Activated CD4-positive, CD25-positive, alpha-beta regulatory T cell treated with anti-CD3 and anti-CD28 coated beads, Interleukin-2, amount 50 U/mL, for 16 hours (primary cell): ENCODE measurements around the gene CHIA.

Source experiments
- DNase-seq: peaks from one replicate; pipeline ENCODE4 v3.0.0-alpha.2; 2020; ENCODE audit warnings: low read depth, low spot score

CHIA gene

GRCh38 chr1:111290630-111291029 is at the start of gene CHIA:
Gene CHIA (plus strand): TSS chr1:111290851. CDS start chr1:111310468, 19,617 bp downstream.
- DNase-seq, result no peak

- DNase-seq, result no peak
Observed at GRCh38 chr1:111241797-111242196, 48.9 kb upstream of the CHIA start.

GRCh38 chr1:111242805-111243523 is 47.7 kb upstream of the CHIA start:
- DNase-seq, result no peak

DNA sequence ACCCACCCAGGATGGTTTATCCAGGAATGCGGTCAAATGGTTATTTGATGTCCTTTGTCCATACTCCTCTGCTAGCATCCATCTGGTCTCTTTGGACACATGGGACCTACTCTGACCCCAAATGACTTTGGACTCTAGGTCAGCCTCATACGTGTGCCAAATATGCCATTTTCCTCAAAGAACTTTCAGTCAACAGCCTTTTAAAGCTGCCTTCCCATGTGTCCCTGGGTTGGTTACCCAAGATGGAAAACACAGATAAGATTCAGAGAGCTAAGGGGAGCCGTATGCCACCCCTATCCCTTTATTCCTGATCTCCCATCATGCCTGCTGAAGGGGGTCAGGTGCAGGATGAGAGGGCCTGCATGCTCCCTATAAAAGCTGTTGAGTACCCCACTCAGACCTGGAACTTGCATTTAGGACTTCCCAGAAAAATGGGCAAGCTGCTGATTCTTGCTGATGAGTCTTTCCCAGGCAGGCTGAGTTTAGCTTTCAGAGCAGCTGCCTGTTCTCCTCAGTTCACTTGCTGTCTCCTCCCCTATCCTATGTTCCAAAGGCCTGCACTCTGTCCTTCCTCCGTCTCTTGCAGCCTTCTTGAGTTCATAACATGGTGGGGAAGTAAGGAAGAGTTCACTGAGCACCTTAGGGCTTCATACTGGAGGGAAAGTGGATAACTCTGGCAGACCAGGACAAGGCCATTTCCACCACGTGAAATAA is 43.4 kb upstream of the CHIA start:
- DNase-seq, result no peak

- DNase-seq, result no peak
Observed at GRCh38 chr1:111249960-111250359, 40.7 kb upstream of the CHIA start.

DNA sequence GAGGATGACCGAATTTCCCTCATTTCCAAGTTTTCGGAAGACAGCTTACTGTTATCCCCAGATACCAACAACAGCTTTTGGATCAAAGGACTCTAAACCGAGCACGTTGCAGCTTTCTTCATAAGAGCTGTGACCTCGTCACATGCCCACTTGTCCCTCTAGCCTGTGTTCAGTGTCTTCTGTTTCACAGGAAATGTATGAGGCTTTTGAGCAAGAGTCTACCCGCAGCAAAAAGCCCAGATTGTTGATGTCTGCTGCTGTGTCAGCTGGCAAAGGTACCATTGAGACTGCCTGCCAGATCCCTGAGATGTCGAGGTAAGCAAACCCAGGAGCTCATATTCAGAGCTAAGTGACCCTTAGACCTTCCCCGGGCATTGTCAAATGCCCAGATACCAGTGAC is 39.1 kb upstream of the CHIA start:
- DNase-seq, result no peak

DNA sequence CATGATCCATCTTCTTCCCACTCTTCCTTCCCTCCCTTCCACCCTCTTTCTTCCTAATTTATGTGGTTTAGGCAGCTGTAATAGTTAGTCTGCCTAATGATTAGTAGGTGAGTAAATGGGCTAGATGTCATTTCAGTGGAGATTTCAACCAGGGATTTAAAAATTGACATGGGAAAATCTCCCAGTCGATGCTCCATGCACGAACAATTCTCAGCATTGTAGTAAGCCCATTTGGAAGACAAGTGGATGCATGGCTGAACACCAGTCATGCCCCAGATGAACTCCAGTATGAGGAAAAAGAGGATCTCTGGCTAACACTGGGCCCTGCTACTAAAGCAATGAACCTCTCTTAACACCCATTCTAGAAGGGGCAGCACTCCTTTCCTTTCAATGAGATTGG is 37.9 kb upstream of the CHIA start:
- no peak for DNase-seq

DNA sequence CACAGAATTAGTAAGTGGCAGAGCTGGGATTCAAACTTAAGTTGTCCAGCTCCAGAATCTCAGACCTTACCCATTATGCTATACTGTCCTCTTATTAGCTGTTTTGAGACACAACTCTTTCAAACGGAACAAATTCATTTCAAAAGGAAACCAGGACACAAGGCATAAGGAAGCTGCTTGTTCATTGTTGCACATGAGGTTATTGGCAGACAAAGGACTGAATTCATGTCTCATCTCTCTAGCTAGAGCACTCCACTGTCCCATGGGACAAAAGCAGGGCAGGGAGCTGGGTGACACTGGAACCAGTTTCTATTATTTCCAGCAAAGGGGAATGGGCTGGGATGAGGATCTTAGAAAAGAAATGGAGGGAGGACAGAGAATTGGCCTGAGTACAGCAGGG is 36.8 kb upstream of the CHIA start:
- no peak for DNase-seq

DNA sequence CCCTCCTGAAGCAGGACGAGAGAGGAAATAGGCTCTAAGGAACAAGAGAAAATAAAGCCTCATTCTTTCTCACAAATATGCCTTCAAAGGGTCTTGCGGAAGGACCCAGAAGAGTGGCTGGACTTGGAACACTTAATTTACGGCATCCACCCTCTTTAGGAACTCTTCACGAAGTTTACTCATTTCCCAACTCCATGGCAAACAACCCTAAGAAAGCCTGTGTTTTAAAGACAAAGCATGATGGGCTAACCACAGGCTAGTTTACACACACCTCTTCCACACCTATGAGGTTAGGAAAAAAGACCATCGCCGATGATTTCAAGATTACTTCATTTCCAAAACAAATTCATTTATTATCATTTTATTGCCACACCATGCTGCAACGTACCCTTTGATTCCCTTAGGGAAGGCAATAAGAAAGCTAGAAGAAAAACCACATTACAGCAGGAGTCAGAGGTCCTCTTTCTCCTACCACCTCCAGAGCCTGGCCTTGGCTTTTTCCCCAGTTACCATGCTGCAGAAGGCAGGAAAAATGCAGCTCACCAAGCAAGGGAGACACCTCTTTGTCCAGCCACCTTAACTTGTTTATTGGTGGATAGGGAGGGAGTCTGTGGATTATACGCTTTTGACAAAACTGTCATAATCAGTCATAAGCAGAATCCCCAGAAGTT is 33.5 kb upstream of the CHIA start:
- DNase-seq, result no peak

GRCh38 chr1:111267801-111268508 is 22.7 kb upstream of the CHIA start:
- DNase-seq, result no peak

DNA sequence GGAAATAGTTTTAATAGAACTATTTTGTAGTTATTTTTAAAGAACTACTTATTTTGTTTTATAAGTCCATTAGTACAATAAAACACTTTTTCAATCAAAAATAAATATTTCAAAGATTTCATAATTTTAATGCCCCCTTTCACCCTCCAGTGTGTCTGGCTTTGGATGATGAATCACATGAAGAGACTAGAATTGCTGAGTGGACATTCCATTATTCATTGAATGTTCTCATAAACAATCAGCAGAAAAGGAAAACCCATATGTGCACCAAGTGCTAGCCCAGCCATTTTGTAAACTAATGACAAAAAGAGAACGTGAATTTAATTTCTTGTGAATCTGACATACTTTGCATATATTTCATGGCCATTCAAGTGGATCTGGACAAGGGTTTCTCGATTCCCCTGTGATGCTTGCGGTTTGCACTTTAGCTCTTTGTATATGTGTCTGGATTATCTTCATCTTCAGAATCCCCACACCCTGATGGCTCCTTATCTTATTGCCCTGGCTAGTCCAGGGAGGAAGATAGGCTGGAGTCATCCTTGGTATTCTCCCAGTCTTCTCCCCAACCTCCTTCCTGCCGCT is 20.7 kb upstream of the CHIA start:
- no peak for DNase-seq

- DNase-seq, result no peak
Observed at GRCh38 chr1:111270771-111271463, 19.7 kb upstream of the CHIA start.

DNA sequence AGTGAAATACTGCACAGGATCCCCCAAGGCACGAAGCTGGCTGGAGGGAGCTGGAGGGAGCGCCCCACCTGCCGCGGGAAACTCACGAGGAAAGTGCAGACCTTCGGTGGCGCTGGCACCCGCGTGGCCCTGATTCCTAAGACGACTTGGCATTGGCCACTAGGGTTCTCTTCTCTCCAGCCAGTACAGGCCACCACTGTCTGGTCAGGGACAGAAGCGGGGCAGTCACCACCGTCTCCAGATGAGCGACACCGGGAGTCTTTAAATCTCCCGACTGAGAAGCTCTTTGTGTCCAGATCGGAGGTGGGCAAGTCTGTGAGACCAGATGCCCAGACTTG is 19.2 kb upstream of the CHIA start:
- no peak for DNase-seq

DNA sequence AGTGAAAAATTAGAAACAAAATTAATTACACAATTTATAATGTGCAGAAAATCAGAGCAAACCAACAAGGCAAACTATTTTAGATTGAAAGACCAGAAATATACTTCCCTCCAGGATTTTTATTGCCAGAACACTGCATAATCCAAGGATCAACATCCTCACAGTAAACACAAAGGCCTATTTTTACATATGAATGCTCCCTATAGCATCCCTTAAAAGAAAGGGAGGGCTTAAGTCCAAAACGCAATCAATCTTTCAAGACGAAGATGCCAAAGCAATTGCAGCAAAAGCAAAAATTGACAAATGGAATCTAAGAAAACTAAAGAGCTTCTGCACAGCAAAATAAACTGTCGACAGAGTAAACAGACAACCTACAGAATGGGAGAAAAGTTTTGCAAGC is 18.6 kb upstream of the CHIA start:
- DNase-seq, result no peak

GRCh38 chr1:111274653-111275052 is 16.0 kb upstream of the CHIA start:
- no peak for DNase-seq

- DNase-seq, result no peak
Observed at GRCh38 chr1:111275079-111275478, 15.6 kb upstream of the CHIA start.

GRCh38 chr1:111275780-111276433 is 14.7 kb upstream of the CHIA start:
- no peak for DNase-seq

DNA sequence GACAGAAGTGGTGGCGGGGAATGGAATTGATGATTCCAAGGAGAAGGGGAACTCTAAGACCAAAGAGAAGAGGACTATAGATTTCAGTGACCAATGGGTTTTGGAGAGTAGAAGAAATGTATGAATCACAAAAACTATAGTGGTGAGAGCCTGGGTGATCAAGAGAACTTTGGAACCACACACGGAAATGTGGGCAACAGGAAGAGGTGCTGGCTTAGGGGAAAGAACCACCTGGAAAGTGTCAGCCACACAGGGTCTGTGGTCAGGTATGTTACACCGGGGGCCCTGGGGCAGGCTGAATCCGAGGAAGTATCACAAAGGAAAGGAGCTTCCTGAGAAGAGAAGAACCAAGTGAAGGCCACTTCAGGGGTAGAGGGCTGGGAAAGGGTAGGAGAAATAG is 11.5 kb upstream of the CHIA start:
- DNase-seq, result no peak

DNA sequence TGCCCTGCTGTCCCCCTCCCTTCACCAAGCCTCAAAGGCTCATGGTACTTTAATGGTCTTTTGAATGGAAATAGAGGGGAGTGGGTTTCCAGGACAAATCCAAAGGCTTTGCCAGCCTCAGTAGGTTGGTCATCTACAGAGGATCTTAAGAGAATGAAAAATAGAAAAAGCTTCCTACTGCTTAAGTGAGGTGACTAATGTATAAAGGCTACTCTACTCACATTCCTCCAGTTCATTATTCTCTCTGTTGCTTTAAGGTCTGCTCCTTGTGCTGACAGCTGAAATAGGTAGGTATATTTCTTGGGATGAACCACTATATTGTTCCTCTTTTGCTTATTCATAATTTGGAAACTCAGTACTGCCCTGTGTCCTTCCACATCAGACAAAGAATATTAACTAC is 10.4 kb upstream of the CHIA start:
- no peak for DNase-seq

GRCh38 chr1:111281411-111281810 is 9.2 kb upstream of the CHIA start:
- no peak for DNase-seq

- no peak for DNase-seq
Observed at GRCh38 chr1:111283838-111284237, 6.8 kb upstream of the CHIA start.
